Upper lobe of left lung (tissue), 4 donors: ENCODE data around the gene NXPH1.

Source experiments
- POLR2A ChIP-seq, 4 donors: fragments of 450-650 bp; IDR thresholded peaks; one replicate each; pipeline ENCODE4 v1.5.1; 2016 to 2017; ENCODE audit warnings: antibody characterized with exemption in 4 of 4, mild to moderate bottlenecking in 2 of 4
- POLR2AphosphoS5 ChIP-seq, 2 donors: sonication (generic); formaldehyde crosslinking; IDR thresholded peaks; one replicate each; pipeline ENCODE4 v1.5.1; 2017; ENCODE audit warnings: antibody characterized with exemption in 2 of 2
- TF ChIP-seq, protein P1 (sequence below), 6 experiments: fragments of 450-650 bp in 4 of 6; fragments of 200-600 bp in 2 of 6; sonication (generic) in 2 of 6; IDR thresholded peaks; one replicate each; pipeline ENCODE4 v1.5.1; 2016 to 2019; ENCODE audit warnings: antibody characterized with exemption in 6 of 6

DNA sequence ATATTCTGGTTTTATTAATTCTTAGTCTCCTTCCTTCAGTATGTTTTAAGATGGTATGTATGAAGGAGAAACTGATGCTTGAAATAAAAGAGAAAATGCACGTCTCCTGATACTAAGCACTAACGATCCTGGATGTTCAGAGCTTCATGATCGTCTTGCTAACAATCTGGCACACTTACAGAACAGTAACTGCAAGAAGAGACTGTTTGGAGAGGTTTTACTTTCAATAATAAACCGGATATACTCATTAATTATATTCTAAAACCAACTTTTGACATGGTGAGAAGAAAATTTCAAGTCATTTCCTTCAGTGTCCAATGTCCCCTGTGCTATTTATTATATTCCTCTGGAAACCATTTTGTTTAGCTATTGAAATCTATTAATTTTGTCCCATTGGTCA lies 251.0 kb downstream of the NXPH1 start:
- TF ChIP-seq, protein P1, sequence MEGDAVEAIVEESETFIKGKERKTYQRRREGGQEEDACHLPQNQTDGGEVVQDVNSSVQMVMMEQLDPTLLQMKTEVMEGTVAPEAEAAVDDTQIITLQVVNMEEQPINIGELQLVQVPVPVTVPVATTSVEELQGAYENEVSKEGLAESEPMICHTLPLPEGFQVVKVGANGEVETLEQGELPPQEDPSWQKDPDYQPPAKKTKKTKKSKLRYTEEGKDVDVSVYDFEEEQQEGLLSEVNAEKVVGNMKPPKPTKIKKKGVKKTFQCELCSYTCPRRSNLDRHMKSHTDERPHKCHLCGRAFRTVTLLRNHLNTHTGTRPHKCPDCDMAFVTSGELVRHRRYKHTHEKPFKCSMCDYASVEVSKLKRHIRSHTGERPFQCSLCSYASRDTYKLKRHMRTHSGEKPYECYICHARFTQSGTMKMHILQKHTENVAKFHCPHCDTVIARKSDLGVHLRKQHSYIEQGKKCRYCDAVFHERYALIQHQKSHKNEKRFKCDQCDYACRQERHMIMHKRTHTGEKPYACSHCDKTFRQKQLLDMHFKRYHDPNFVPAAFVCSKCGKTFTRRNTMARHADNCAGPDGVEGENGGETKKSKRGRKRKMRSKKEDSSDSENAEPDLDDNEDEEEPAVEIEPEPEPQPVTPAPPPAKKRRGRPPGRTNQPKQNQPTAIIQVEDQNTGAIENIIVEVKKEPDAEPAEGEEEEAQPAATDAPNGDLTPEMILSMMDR (IDR thresholded peaks at IDR 0.05): no peak
- no peak for TF ChIP-seq POLR2A (IDR thresholded peaks at IDR 0.05)
- TF ChIP-seq POLR2AphosphoS5 (IDR thresholded peaks at IDR 0.05): no peak
